Omental fat pad (tissue), 4 donors: Measurements from ENCODE around the gene KMT2C. TPM values are rescaled to one million over a fixed set of nuclear protein-coding genes. Genes with fewer than 3 reads are reported as not detected.
"Not testable (repeated sequence)": the region's sequence is repeated elsewhere in the genome, so short reads cannot be mapped to it uniquely, and the experiment has no call there.

Experiments
- ATAC-seq: fragments of 150-250 bp; one replicate; pipeline ENCODE4 v1.9.1; 2016; ENCODE audit warnings: mild to moderate bottlenecking, moderate library complexity; ENCODE audit not compliant: low FRiP score
- DNase-seq: peaks from one replicate; pipeline ENCODE4 v3.0.0-alpha.2; 2019; ENCODE audit warnings: low spot score
- CTCF ChIP-seq, 3 donors: fragments of 450-650 bp; IDR thresholded peaks; one replicate each; pipeline ENCODE4 v1.5.1; 2016 to 2017; ENCODE audit warnings: antibody characterized with exemption in 3 of 3, mild to moderate bottlenecking in 3 of 3, moderate library complexity in 2 of 3
- total RNA-seq, 4 donors: library from RNA; depleted of rRNA; stranded (reverse); fragments of >200 nt; gene quantifications; one replicate each; pipeline ENCODE4 v1.1.0, GENCODE V29; 2016

Gene KMT2C
- total RNA-seq, 4 donors from 2014 or later = 52.5 to 84.3 (median 59.2) TPM

- no peak for TF ChIP-seq CTCF (IDR thresholded peaks at IDR 0.05)
- ATAC-seq (no peak), DNase-seq (no peak)
Measured at GRCh38 chr7:152312316-152312715, 123.5 kb downstream of the KMT2C start.

- no peak for TF ChIP-seq CTCF (IDR thresholded peaks at IDR 0.05)
- ATAC-seq (no peak), DNase-seq (no peak)
Measured at GRCh38 chr7:152307902-152308301, 127.9 kb downstream of the KMT2C start.

- ATAC-seq, DNase-seq: not testable (repeated sequence)
Measured at GRCh38 chr7:152299542-152300143, 136.2 kb downstream of the KMT2C start.

GRCh38 chr7:152292897-152293296, 142.9 kb downstream of the KMT2C start:
- TF ChIP-seq CTCF (IDR thresholded peaks at IDR 0.05) = no peak
- ATAC-seq (no peak), DNase-seq (no peak)

- peak; percentile 60 for ATAC-seq
- DNase-seq = not testable (repeated sequence)
Measured at GRCh38 chr7:152286972-152287371, 148.8 kb downstream of the KMT2C start.

DNA sequence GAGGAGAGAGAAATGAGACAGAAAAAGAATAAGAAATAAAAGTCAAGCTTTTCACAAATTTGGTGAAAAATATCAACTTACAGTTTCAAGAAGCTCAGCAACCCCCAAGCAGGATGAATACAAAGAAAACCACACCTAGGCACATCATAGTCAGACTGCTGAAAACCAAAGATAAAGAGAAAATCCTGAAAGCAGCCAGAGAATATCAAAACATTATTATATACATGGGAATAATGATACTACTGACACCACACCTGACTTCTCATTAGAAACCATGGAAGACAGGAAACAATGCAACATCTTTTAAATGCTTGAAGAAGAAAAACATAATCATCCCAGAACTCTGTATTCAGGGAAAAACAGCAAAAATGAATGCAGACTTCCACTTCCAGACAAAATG, 149.6 kb downstream of the KMT2C start:
- not testable (repeated sequence) for DNase-seq
- ATAC-seq = peak; percentile 60

GRCh38 chr7:152284998-152285397, 150.8 kb downstream of the KMT2C start:
- not testable (repeated sequence) for ATAC-seq, DNase-seq

DNA sequence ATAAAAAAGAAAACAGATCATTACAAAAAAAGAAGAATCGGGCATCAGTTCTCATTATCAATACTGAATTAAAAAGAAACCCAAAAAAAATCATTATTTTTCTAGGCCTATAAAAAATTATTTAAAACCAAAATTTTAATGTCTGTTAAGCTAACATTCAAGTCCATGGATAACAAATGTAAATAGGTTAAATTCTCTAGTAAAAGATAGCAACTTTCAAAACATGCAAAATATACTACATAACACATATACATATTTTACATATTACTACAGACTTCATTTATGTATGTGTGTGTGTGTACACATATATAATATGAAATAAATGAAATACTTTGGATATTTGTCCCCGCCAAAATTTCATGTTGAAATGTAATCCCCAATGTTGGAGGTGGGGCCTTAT, 158.1 kb downstream of the KMT2C start:
- not testable (repeated sequence) for ATAC-seq, DNase-seq

- not testable (repeated sequence) for DNase-seq, ATAC-seq
Measured at GRCh38 chr7:152270427-152270826, 165.4 kb downstream of the KMT2C start.

GRCh38 chr7:152266859-152267258, 168.9 kb downstream of the KMT2C start:
- not testable (repeated sequence) for ATAC-seq, DNase-seq

GRCh38 chr7:152264915-152265314, 170.9 kb downstream of the KMT2C start:
- not testable (repeated sequence) for ATAC-seq, DNase-seq

DNA sequence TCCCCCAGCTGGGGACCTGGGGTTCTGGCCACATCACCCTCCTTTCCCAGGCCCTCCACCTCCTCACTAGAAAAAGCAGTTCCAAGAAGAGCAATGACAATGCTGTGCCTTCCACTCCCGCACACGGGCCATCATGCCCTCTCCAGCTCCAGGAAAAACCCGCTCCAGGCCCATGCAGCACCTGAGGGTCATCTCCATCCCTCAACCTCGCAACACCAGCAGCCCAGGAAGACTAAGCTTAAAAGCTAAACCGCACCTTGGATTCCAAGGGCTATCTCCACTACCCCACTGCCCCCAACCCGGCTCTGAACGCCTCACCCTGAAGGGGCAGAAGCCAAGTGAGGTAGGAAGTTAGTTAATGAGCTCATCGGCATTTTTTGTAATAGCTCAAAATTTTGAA, 173.7 kb downstream of the KMT2C start:
- DNase-seq, ATAC-seq: not testable (repeated sequence)

GRCh38 chr7:152259645-152260044, 176.2 kb downstream of the KMT2C start:
- ATAC-seq, DNase-seq: not testable (repeated sequence)

DNA sequence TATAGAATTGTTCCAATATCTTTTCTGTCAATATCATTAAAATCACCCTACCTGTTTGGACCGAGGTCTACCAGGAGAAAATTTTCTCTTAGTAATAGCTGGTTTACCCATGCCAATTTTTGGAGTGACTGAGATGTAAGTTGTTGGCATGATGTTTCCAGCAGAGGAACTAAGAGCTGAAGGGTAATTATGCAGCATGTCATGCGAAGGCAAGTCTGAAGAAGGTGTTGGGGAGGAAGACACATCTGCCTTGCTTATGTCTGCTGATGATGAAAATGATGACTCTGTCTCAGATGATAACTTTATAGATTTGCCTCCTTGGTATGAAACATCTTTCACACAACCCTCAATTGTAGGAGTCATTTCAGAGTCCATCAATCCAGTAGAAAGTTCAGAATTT, 188.0 kb downstream of the KMT2C start:
- ATAC-seq, DNase-seq: not testable (repeated sequence)

DNA sequence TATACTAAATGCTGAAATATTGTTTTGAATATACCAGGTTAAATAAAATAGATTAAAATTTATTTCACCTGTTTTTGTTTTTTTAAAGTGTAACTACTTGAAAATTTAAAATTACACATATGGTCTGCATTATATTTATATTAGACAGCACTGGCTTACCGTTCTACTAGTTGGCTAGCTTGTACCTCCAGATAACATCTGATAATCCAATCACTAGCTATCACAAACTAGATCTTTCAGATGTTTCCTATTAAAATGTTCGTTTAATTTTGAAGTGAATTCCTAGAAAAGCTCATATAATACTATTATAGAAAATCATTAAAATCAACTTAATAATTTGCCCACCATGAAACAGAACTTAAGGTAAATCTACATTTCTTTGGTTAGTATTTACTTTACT, 190.4 kb downstream of the KMT2C start:
- DNase-seq, ATAC-seq: not testable (repeated sequence)

DNA sequence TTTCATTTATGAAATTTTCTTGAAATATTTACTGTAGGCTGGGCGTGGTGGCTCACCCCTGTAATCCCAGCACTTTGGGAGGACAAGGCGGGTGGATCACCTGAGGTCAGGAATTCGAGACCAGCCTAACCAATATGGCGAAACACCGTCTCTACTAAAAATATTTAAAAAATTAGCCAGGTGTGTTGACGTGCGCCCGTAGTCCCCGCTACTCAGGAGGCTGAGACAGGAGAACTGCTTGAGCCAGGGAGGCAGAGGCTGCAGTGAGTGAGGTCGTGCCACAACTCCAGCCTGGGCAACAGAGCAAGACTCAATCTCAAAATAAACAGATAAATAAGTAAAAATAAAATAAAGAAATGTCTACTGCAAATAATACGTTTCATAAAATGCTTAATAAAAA, 192.3 kb downstream of the KMT2C start:
- not testable (repeated sequence) for ATAC-seq

GRCh38 chr7:152241301-152241700, 194.5 kb downstream of the KMT2C start:
- DNase-seq, ATAC-seq: not testable (repeated sequence)

More for the DNA sequence above, 192.3 kb downstream of the KMT2C start:
- DNase-seq = not testable (repeated sequence)
